ENCODE data around the gene CTBP2. TPM values are rescaled to one million over a fixed set of nuclear protein-coding genes. Genes with fewer than 3 reads are reported as not detected.

Gene CTBP2
- total RNA-seq, 2 experiments from 2014 or later: 0.12 to 0.21 TPM

DNA sequence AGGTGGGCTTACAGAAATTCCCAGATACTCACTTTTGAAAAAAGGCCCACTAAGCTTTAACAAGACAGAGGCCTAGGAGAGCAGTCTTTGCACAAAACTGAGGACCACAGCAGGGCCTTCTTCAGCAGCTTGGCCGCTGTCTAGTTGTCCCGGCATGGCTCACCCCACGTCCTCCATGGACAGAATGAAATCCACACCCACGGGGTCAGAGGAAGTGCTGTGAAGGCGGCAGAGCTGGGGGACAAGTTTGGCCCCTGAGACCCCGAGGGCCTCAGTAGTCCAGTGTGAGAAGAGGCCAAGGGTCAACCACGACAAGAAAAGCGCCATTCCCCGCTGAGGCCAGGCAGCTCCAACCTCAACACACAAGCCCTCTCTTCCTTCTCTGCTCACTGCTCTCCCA, 139.5 kb downstream of the CTBP2 start:
- Mint-ChIP-seq H3K27ac (no peak overlapping the region), H3K4me3 (no peak overlapping the region), H3K9me3 (ENCODE audit: low read depth) (no peaks in the 10 kb centered on the region), H3K36me3 (ENCODE audit: low read depth) (no peaks in the 10 kb centered on the region), H3K4me1 (no peaks in the 10 kb centered on the region), H3K27me3 (no peaks in the 10 kb centered on the region)
- no peak for ATAC-seq
- ChIA-PET CTCF (no interaction called here), POLR2A (no interaction called here)
- intact Hi-C loops (cut with DNase I, micrococcal nuclease): no loop called here
- no peak for DNase-seq

DNA sequence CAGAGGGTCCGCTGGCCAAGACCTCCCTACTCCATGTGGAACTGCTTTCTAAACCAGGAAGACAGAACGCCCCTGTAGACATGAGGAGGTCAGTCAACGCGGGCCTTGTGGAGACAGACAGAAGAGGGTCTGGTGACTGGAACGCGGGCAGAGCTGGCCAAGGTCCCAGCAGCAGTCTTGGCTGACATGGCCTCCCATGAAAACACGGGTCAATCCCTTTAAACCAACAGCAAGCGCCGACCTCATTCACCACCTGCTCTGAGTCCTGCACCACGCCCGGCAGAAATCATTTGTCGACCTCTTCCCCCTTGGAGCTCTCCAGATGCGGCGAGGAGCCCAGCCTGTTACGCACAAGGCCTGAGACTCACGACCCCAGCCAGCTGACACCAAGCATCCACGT, 140.0 kb downstream of the CTBP2 start:
- H3K4me1 Mint-ChIP-seq: no peaks in the 10 kb centered on the region
- DNase-seq (no peak), ATAC-seq (no peak)
- no peaks in the 10 kb centered on the region for H3K9me3 Mint-ChIP-seq (ENCODE audit: low read depth)
- H3K27me3 Mint-ChIP-seq: peaks cover 2% of the 10 kb centered on the region
- POLR2A ChIA-PET: no interaction called here
- H3K4me3 Mint-ChIP-seq: no peak overlapping the region
- CTCF ChIA-PET: no interaction called here
- no peak overlapping the region for H3K27ac Mint-ChIP-seq
- H3K36me3 Mint-ChIP-seq (ENCODE audit: low read depth): no peaks in the 10 kb centered on the region
- intact Hi-C loops (cut with DNase I, micrococcal nuclease): no loop called here

DNA sequence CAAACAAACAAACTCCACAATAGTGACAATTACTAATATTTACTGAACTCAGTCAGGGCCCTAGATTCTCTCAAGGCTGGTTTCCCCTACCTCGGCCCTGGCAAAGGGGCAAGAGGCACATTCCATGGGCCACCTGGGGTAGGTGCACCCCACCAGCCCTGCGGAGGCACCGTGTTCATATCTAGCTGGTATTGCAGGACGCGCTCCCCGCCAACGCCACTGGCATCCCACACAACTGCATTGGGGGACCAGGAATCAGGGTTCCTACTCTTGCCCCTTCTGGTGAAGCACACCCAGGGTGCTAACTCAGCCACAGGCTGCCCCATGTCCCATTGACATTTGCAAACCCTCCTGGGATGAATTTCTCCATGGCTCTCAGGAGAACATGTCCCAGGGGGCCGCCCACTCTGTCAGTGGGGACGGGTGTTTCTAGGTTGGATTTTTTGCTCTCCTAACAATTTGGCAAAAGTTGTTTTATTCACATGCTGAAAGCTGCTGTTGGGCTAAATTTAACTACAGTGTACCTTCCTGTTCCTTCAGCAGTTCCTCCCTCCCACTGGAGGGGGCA, 141.7 kb downstream of the CTBP2 start:
- Mint-ChIP-seq H3K36me3 (ENCODE audit: low read depth) (no peaks in the 10 kb centered on the region), H3K27ac (no peak overlapping the region), H3K9me3 (ENCODE audit: low read depth) (no peaks in the 10 kb centered on the region), H3K27me3 (peaks cover 2% of the 10 kb centered on the region), H3K4me1 (no peaks in the 10 kb centered on the region), H3K4me3 (no peak overlapping the region)
- POLR2A ChIA-PET: no interaction called here
- intact Hi-C loops (cut with DNase I, micrococcal nuclease): no loop called here
- DNase-seq (no peak), ATAC-seq (no peak)
- CTCF ChIA-PET: no interaction called here

DNA sequence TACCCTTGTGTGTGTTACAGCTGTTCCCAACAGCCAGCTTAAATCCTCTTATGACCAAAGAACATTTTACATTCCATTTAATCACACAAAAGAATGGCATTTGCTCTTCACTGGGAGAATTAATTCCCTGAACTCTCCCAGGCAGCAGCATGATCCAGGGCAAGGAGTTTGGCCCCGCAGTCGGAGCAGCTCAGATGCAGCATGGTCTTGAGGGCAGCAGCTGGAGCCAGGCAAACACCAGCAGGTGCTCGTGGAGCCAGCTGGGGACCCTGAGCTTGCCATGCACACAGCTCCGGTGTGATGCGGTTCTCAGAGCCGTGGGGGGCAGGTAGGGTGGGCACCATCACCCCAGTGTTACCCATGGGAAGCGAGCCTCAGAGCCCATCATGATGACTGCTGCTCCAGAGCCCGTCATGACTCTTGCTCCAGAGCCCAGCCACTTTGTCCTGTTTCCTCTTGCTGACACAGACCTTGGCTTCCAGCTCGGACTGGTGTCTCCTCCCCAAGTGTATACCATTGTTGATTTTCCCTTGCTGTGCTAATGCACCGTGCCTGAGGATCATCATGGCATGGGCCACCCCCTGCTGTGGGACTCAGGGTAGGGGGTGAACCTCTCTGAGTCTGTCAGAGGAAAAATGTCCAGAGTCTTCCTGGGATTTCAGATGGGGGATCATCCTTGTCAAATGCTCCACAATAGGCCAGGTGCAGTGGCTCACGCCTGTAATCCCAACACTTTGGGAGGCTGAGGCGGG, 142.6 kb downstream of the CTBP2 start:
- Mint-ChIP-seq H3K27ac (no peak overlapping the region), H3K4me3 (no peak overlapping the region), H3K27me3 (peaks cover 2% of the 10 kb centered on the region), H3K36me3 (ENCODE audit: low read depth) (no peaks in the 10 kb centered on the region), H3K4me1 (no peaks in the 10 kb centered on the region), H3K9me3 (ENCODE audit: low read depth) (no peaks in the 10 kb centered on the region)
- DNase-seq: no peak
- ChIA-PET POLR2A (no interaction called here), CTCF (interaction anchor here (0.9 kb wide), 1 partner anchor 25 kb away, joined by 5 read pairs; no protein-coding TSS in a partner anchor)
- intact Hi-C loops (cut with DNase I, micrococcal nuclease): no loop called here
- ATAC-seq: no peak

DNA sequence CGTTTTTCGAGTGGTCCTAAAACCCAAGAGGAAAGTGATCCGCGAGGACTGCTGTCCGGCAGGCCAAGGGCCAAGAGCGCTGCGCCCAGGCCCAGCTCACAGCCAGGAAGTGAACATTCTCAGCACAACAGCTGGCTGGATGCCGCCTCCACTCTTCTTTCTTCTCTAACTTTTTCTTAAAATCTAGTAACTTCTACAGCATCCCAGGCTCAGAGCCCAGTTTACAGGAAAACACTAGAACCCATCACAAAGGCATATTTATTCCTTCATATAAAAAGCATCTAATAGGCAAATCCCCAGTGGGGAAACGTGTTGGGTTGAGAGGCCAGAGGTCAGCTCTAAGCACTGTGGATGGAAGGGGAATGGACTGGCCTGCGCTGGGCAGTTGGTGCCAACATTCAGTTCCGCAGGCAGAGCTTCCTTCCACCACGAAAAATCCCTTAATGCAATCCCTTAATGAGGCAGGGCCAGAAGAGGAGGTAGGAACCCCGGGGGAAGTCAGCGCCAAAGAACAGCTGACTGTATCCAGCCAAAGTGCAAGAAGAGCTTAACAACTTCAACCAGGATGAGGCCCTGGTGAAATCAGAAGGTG, 143.7 kb downstream of the CTBP2 start:
- H3K27ac Mint-ChIP-seq: no peak overlapping the region
- POLR2A ChIA-PET: no interaction called here
- ATAC-seq (no peak), DNase-seq (no peak)
- no peaks in the 10 kb centered on the region for H3K9me3 Mint-ChIP-seq (ENCODE audit: low read depth)
- H3K4me1 Mint-ChIP-seq: no peaks in the 10 kb centered on the region
- H3K27me3 Mint-ChIP-seq: peaks cover 2% of the 10 kb centered on the region
- CTCF ChIA-PET: interaction anchor here (0.9 kb wide), 1 partner anchor 24 kb away, joined by 5 read pairs; no protein-coding TSS in a partner anchor
- no peaks in the 10 kb centered on the region for H3K36me3 Mint-ChIP-seq (ENCODE audit: low read depth)
- intact Hi-C loops (cut with DNase I, micrococcal nuclease): no loop called here
- H3K4me3 Mint-ChIP-seq: no peak overlapping the region

DNA sequence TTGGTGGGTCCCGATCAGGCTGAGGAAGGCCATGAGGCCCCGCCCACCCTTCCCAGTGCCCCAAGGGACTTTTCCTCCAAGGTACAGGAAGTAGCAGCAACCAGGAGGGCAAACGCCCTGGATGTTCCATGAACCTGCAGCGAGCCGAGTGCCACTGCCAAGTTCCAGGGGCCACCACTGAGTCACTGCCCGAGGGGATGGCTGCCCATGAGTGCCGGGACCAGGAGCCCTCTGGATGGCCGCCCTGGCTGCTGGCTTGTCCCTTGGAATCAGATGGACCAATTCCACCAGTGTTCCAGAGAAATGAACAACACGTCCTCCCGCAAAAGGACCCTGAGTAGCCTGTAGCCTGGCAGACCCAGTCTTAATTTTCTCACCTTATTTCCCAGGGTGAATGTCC, 144.2 kb downstream of the CTBP2 start:
- ChIA-PET CTCF (no interaction called here), POLR2A (no interaction called here)
- no peaks in the 10 kb centered on the region for H3K4me1 Mint-ChIP-seq
- H3K27me3 Mint-ChIP-seq: peaks cover 2% of the 10 kb centered on the region
- H3K9me3 Mint-ChIP-seq (ENCODE audit: low read depth): no peaks in the 10 kb centered on the region
- DNase-seq: no peak
- intact Hi-C loops (cut with DNase I, micrococcal nuclease): no loop called here
- no peak for ATAC-seq
- no peak overlapping the region for H3K4me3 Mint-ChIP-seq
- H3K27ac Mint-ChIP-seq: no peak overlapping the region
- no peaks in the 10 kb centered on the region for H3K36me3 Mint-ChIP-seq (ENCODE audit: low read depth)

DNA sequence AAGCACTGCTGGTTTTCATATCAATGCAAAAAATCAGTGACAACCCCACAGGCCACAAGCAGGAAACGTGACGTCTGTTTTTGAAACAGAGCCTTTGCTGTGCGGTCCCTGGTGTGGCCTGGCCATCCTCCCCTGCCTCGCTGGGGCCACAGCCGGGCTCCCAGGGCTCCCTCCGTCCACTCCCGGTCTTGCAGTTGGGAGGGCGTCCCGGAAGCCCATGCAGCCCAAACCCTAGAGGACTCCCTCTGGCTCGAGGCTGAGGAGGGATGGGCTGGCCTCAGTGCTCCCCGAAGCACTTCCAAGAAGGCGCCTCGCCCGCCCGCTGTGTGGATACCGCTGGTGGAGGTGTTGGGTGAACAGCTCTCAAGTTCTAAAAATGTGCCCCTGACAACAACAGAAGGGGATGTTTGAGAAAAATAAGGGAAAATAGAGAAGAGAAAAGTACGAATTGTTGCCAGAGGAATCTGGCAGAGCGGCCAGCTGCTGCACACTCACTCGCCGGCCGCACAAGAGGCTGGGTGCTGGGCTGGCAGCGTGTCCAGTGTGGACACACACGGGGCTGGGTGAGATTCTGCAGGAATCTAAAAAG, 144.9 kb downstream of the CTBP2 start:
- H3K9me3 Mint-ChIP-seq (ENCODE audit: low read depth): no peaks in the 10 kb centered on the region
- no peak for DNase-seq
- POLR2A ChIA-PET: no interaction called here
- no peak overlapping the region for H3K27ac Mint-ChIP-seq
- H3K4me1 Mint-ChIP-seq: no peaks in the 10 kb centered on the region
- intact Hi-C loops (cut with DNase I, micrococcal nuclease): no loop called here
- ATAC-seq: no peak
- no peak overlapping the region for H3K4me3 Mint-ChIP-seq
- H3K27me3 Mint-ChIP-seq: peaks cover 2% of the 10 kb centered on the region
- CTCF ChIA-PET: no interaction called here
- no peaks in the 10 kb centered on the region for H3K36me3 Mint-ChIP-seq (ENCODE audit: low read depth)

DNA sequence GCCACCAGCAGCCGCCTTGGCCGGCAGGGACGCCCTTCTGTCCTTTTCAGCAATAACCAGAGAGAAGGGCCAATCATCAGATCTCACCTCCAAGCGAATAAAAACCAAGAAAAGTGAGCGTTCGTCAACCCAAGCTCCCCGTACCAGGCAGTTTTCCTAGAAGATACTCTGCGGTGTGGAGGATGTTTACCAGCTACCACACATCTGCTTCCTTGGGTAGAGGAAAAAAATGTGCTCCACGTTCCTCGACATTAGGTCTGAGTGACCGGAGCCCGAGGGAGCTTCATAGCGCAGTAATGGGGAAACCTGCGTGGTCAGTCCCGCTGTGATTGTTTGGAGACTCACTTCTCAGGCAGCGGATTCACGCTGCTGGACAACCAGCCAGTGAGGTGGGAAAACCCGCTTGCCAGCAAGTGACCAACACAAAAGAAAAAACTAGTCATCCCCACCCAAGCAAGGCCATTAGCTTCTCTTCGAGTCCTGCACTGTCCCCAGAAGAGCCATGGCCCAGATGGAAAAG, 145.5 kb downstream of the CTBP2 start:
- ChIA-PET POLR2A (no interaction called here), CTCF (no interaction called here)
- DNase-seq (no peak), ATAC-seq (no peak)
- Mint-ChIP-seq H3K27ac (no peak overlapping the region), H3K9me3 (ENCODE audit: low read depth) (no peaks in the 10 kb centered on the region), H3K4me1 (no peaks in the 10 kb centered on the region), H3K36me3 (ENCODE audit: low read depth) (no peaks in the 10 kb centered on the region), H3K27me3 (peaks cover 2% of the 10 kb centered on the region), H3K4me3 (no peak overlapping the region)
- intact Hi-C loops (cut with DNase I, micrococcal nuclease): no loop called here

DNA sequence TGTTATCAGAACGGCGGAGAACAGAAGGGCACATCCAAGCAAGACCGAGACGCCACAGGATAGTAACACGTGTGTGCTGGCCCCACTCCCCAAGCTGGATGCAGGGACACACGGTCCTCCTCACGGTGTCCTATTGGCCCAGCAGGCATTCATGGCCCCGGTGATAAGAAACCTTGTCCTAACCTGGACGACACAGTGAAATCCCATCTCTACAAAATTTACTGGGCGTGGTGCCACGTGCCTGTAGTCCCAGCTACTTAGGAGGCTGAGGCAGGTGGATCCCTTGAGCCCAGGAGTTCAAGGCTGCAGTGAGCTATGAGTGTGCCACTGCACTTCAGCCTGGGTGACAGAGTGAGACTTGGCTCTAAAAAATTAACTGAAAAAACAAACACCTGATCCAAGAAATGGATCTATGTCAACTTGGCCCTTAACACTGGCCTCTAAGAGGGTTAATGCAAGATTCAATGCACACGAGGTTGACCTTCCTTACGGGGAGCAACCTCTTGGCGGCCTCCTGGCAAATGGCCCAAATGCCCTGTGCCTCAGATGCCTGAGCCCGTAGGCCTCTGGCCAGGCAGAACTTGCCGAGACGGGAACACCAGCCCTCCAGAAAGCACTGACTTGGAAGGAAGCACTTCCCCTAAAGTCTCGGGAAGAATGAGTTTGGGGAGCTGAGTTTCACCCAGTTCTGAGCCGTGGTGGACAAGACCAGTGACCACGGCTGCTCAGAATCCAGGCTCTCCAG, 146.1 kb downstream of the CTBP2 start:
- Mint-ChIP-seq H3K4me1 (no peaks in the 10 kb centered on the region), H3K27me3 (peaks cover 2% of the 10 kb centered on the region), H3K27ac (no peak overlapping the region), H3K36me3 (ENCODE audit: low read depth) (no peaks in the 10 kb centered on the region), H3K9me3 (ENCODE audit: low read depth) (no peaks in the 10 kb centered on the region), H3K4me3 (no peak overlapping the region)
- ATAC-seq (no peak), DNase-seq (no peak)
- POLR2A ChIA-PET: no interaction called here
- CTCF ChIA-PET: no interaction called here
- intact Hi-C loops (cut with DNase I, micrococcal nuclease): no loop called here

DNA sequence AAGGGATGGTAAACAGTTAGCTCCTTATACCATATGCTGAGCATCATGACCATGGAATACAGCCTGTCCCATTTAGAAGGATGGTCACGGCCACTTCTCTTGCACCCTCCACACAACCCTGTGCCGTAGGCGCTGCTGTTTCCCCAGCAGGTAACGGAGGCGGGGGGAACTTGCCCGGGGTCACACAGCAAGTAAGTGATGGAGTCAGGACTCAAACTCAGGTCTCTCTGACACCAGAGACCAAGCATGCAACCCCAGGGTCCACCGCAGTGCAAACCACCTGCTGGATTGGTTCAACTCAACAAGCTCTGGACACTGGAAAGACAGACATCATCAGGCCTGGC, 146.9 kb downstream of the CTBP2 start:
- Mint-ChIP-seq H3K36me3 (ENCODE audit: low read depth) (no peaks in the 10 kb centered on the region), H3K4me1 (no peaks in the 10 kb centered on the region), H3K27me3 (peaks cover 2% of the 10 kb centered on the region), H3K9me3 (ENCODE audit: low read depth) (no peaks in the 10 kb centered on the region), H3K27ac (no peak overlapping the region), H3K4me3 (no peak overlapping the region)
- DNase-seq (no peak), ATAC-seq (no peak)
- POLR2A ChIA-PET: no interaction called here
- CTCF ChIA-PET: no interaction called here
- intact Hi-C loops (cut with DNase I, micrococcal nuclease): no loop called here

DNA sequence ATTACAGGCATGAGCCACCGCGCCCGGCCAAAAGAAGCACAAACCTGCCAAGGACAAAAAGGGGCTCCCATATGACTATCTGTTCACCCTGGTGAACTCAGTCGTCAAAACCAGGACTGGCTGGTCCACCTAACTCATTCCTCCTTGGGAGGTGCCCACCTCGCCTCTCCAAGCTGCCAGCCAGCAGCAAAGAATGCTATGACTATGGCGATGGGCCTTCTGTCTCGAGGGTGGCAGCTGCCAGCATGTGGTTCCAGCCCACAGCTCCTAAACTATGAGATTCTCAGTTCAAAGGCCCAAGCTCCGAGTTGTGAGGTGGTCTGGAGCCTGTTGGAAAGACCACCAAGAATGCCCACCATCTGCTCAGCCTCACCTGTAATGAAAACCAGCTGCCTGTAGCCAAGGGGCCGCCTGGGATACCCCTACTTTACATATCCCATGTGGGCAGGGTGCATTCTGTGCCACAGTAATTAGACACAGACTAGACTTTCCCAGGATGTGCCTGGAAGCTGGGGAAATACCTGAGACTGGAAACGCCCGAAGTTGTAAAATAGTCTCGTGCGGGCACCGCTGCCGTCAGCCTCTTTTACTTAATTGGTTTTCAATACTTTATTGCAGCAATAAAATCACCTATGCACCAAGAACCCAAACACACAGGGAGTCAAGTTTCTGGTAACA, 147.4 kb downstream of the CTBP2 start:
- H3K9me3 Mint-ChIP-seq (ENCODE audit: low read depth): no peaks in the 10 kb centered on the region
- DNase-seq (no peak), ATAC-seq (no peak)

More for the DNA sequence above, 147.4 kb downstream of the CTBP2 start:
- intact Hi-C loops (cut with DNase I, micrococcal nuclease): no loop called here
- Mint-ChIP-seq H3K27me3 (peaks cover 2% of the 10 kb centered on the region), H3K36me3 (ENCODE audit: low read depth) (no peaks in the 10 kb centered on the region), H3K4me3 (no peak overlapping the region), H3K27ac (no peak overlapping the region), H3K4me1 (no peaks in the 10 kb centered on the region)
- ChIA-PET POLR2A (no interaction called here), CTCF (no interaction called here)
